Choroid plexus epithelial cell (primary cell): ENCODE data around the gene CYSTM1.
A peak's percentile ranks its signal among the peaks of the same experiment; 100 is the strongest.

Experiments used
- DNase-seq: peaks from one replicate; pipeline ENCODE4 v3.0.0-alpha.2; 2010; ENCODE audit warnings: low read depth
- H3K4me3 ChIP-seq: 2 replicates; pipeline ENCODE4 v1.5.1; 2011; ENCODE audit warnings: low read depth, mild to moderate bottlenecking, control low read depth, low read length, moderate library complexity
- TF ChIP-seq, protein P1 (sequence below): conservative IDR thresholded peaks from 2 replicates; pipeline ENCODE4 v1.5.1; 2011; ENCODE audit warnings: low read depth, mild to moderate bottlenecking, control low read depth, inconsistent platforms, low read length, moderate library complexity

Gene CYSTM1

DNA sequence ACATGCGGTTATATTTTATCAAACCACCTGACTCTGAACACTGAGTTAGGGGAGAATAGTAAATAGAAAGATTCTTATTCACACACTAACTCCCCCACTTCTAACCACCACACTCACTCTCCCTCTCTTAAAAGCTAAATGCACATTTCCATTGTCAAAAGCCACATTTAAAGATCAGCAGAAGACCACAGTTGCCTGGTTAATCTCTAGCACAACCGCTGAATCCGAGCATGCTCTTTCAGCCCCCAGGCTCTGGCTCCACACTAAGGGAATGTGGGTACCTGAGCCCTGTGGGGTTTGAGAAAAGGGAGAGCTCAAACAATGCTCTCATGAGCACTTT, 92.2 kb downstream of the CYSTM1 start:
- H3K4me3 ChIP-seq: no peak overlapping the region
- no peak for DNase-seq
- TF ChIP-seq, protein P1, sequence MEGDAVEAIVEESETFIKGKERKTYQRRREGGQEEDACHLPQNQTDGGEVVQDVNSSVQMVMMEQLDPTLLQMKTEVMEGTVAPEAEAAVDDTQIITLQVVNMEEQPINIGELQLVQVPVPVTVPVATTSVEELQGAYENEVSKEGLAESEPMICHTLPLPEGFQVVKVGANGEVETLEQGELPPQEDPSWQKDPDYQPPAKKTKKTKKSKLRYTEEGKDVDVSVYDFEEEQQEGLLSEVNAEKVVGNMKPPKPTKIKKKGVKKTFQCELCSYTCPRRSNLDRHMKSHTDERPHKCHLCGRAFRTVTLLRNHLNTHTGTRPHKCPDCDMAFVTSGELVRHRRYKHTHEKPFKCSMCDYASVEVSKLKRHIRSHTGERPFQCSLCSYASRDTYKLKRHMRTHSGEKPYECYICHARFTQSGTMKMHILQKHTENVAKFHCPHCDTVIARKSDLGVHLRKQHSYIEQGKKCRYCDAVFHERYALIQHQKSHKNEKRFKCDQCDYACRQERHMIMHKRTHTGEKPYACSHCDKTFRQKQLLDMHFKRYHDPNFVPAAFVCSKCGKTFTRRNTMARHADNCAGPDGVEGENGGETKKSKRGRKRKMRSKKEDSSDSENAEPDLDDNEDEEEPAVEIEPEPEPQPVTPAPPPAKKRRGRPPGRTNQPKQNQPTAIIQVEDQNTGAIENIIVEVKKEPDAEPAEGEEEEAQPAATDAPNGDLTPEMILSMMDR: no peak

DNA sequence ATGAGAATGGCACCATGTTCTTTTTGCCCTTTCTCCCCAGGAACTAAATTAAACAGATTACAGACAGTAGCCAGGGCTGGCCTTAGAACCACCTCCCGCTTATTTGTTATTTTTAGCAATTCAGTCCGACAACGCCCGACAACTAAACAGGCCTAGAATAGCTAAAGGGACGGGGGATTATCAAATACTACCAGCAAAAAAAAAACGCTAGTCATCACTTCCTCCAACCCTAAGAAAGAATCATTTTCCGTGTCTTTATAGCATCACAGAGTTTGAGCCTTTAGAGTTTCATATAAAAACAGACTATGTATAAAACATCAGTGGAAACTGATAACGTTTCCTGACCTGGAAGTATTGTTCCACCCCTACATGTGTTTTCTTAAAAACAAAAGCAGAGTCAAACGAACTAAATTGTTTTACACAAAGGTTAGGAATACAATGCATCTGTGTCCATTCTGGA, 92.6 kb downstream of the CYSTM1 start:
- no peak for DNase-seq
- TF ChIP-seq, protein P1: no peak

DNA sequence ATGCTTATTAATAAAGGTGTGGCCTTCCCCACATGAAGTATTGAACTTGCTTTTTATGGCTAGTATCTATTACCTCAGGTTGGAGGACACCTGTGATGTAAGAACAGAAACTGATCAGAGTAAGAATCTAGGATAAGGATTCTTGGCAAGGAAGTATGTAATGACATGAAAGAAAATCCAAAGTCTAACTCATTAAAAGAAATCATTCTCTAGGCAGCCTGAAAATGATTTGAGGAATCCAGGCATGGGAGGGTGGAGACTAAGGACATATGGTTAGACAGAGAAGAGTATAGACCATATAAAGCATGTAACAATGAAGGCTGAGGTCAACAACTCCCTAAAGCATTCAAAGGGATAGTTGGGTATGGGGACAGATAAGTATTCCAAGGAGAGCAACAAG, 95.0 kb downstream of the CYSTM1 start:
- H3K4me3 ChIP-seq: no peak overlapping the region
- DNase-seq: no peak
- TF ChIP-seq, protein P1: no peak

More for the DNA sequence above, 92.6 kb downstream of the CYSTM1 start:
- no peak overlapping the region for H3K4me3 ChIP-seq

DNA sequence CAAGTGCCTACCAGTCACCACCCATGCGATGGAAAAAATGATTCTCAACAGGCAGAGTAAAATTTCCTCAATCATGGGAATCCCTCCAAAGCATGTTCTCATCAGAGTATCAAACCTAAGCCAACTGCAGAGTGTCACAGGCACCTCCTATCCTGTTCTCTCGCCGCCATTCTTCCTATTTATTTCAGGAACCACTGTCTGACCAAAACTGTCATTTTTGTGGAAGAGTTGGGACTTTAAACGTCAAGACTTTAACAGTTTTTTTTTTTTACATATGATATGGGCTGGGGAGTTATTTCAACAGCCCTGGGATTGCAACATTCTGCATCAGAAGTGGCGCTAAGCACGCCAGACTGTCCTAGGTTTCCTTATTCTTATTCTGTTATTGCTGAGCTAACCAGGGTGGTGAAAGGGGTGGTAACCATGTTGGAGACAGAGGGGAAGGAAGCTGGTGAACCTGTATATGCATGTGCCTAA, 98.5 kb downstream of the CYSTM1 start:
- H3K4me3 ChIP-seq: no peak overlapping the region
- DNase-seq: peak; percentile 66
- TF ChIP-seq, protein P1: no peak

DNA sequence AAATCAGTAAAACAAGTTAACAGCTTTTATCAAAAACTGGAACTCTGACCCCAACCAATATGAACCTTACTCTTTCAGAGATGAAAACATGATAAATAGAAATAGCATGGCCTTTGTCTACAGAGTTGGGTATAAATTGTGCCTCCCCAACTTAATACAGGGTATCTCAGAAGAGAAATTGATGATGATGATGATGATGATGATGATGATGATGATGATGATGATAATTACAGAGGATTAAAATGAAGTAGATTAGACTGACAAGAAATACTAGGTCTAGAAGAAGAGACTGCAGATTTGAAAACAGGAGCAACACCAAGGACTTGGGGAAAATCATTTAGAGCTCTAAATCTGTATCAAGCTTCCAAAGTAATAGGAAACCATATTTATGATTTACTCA, 100.8 kb downstream of the CYSTM1 start:
- no peak for DNase-seq
- H3K4me3 ChIP-seq: no peak overlapping the region
- TF ChIP-seq, protein P1: no peak

DNA sequence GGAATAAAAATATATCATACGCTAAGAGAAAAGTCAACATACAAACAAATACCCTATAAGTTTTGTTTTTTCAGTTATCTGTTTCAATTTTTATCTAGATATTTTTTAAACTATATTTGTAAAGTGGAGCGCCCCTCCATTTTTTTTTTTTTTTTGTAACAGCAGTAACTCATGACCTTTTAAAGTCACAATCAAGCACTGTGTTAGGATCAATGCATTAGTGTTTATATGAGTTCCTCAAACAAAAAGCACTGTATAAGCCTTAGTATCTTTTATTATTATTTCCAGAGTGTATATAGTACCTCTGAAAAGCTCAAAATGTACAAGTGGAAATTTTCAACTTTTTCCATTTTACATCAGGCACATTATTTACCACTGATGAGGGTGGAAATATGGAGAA, 107.3 kb downstream of the CYSTM1 start:
- DNase-seq: no peak
- TF ChIP-seq, protein P1: no peak
- no peak overlapping the region for H3K4me3 ChIP-seq

DNA sequence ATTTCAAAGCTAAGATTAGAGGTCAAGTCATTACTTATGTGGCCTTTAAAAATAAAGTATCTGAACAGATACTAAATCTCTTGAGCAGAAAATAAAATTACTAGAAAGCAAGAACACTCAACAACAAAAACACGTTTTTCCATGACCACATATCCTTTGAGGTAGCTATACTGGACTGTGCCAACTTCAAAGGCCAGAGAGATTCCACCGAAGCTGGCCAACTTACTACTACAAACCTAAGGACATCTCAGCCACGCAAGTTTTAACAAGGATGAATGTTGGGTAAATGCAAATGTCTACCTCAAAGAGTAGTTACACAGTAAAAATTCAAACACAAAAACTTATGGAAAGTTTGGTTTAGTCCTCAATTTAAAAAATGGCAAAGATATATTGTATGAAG, 109.0 kb downstream of the CYSTM1 start:
- no peak overlapping the region for H3K4me3 ChIP-seq
- no peak for DNase-seq
- TF ChIP-seq, protein P1: no peak
